Endothelial cell of umbilical vein (primary cell): ENCODE data around the gene SOX10. TPM values are rescaled to one million over a fixed set of nuclear protein-coding genes. Genes with fewer than 3 reads are reported as not detected.

Experiments
- BruUV-seq: library from RNA; stranded (reverse); fragments of 400-500 nt; replicated peaks from 2 replicates; lab custom pipeline; 2021; lab: Mats Ljungman, UMichigan
- CTCF ChIA-PET: fragments of 300-600, 350-600 bp; sonication (Branson Sonifier 250); formaldehyde crosslinking; loops from one replicate; lab custom pipeline; 2021; ENCODE audit warnings: antibody characterized with exemption, inconsistent platforms; lab: Charles Lee
- POLR2A ChIA-PET: fragments of 300-600, 350-600 bp; sonication (Branson Sonifier 250); formaldehyde crosslinking; loops from one replicate; lab custom pipeline; 2021; ENCODE audit warnings: antibody characterized with exemption, inconsistent platforms; lab: Charles Lee
- DNase-seq: peaks from one replicate; pipeline ENCODE4 v3.0.0-alpha.2; 2011; ENCODE audit warnings: low read depth, low spot score
- FAIRE-seq: peaks from 2 replicates; lab custom pipeline; 2011; peaks lifted over from hg19 to GRCh38; lab: Jason Lieb, UNC
- H2AFZ ChIP-seq: 2 replicates; pipeline ENCODE4 v1.6.0; 2012; ENCODE audit warnings: low read depth, low read length, control low read depth, inconsistent platforms
- H3K27ac ChIP-seq: 2 replicates; pipeline ENCODE4 v1.5.1; 2011; ENCODE audit warnings: low read depth, mild to moderate bottlenecking, control low read depth, low read length, moderate library complexity; ENCODE audit not compliant: insufficient read depth
- H3K27me3 ChIP-seq, 2 experiments: 2 replicates each; pipeline versions ENCODE4 v1.6.0 to v1.6.1; 2011; ENCODE audit warnings: low read length in 2 of 2, mixed read lengths in 1 of 2; ENCODE audit not compliant: control insufficient read depth in 2 of 2, insufficient read depth in 2 of 2
- H3K36me3 ChIP-seq, 2 experiments: 2 replicates in 1 of 2; 3 replicates in 1 of 2; pipeline ENCODE4 v1.5.1; 2011; ENCODE audit warnings: low read length in 2 of 2, mild to moderate bottlenecking in 1 of 2, moderate library complexity in 1 of 2; ENCODE audit not compliant: control insufficient read depth in 2 of 2, insufficient read depth in 2 of 2; ENCODE audit errors: extremely low read depth in 1 of 2
- H3K4me1 ChIP-seq: 3 replicates; pipeline ENCODE4 v1.5.1; 2011; ENCODE audit warnings: mild to moderate bottlenecking, low read length; ENCODE audit not compliant: control insufficient read depth, insufficient read depth; ENCODE audit errors: extremely low read depth
- H3K4me2 ChIP-seq: 2 replicates; pipeline ENCODE4 v1.6.1; 2011; ENCODE audit warnings: low read length, control low read depth, mixed read lengths; ENCODE audit not compliant: insufficient read depth
- H3K4me3 ChIP-seq, 3 experiments: fragments of 200-600 bp in 1 of 3; sonication (generic), shearing (Covaris generic) in 1 of 3; replicated peaks in 1 of 3; 2 replicates each; pipeline ENCODE4 v1.5.1; 2011 to 2016; ENCODE audit warnings: control low read depth in 3 of 3, low read length in 3 of 3, mild to moderate bottlenecking in 2 of 3, inconsistent platforms in 1 of 3, low read depth in 1 of 3, moderate library complexity in 1 of 3; ENCODE audit not compliant: insufficient read depth in 1 of 3
- H3K79me2 ChIP-seq: 2 replicates; pipeline ENCODE4 v1.6.0; 2012; ENCODE audit warnings: low read length, inconsistent platforms; ENCODE audit not compliant: control insufficient read depth, insufficient read depth
- H3K9ac ChIP-seq: replicated peaks from 2 replicates; pipeline ENCODE3; 2011; ENCODE audit warnings: low read length, control low read depth; ENCODE audit not compliant: insufficient read depth; ENCODE audit errors: extremely low read depth
- H3K9me1 ChIP-seq: replicated peaks from 3 replicates; pipeline ENCODE4 v1.6.0; 2011; ENCODE audit warnings: mild to moderate bottlenecking, low read length; ENCODE audit not compliant: control insufficient read depth, insufficient read depth; ENCODE audit errors: extremely low read depth
- H3K9me3 ChIP-seq: replicated peaks from 2 replicates; pipeline ENCODE4 v1.5.1; 2012; ENCODE audit warnings: low read length, inconsistent platforms; ENCODE audit not compliant: control insufficient read depth, insufficient read depth
- H4K20me1 ChIP-seq: replicated peaks from 2 replicates; pipeline ENCODE3; 2011; ENCODE audit warnings: mild to moderate bottlenecking, low read length; ENCODE audit not compliant: control insufficient read depth, insufficient read depth; ENCODE audit errors: extremely low read depth
- EZH2 ChIP-seq: IDR thresholded peaks from 2 replicates; pipeline ENCODE4 v1.6.1; 2012; ENCODE audit warnings: borderline replicate concordance, low read depth, mild to moderate bottlenecking, moderate library complexity, low read length, inconsistent platforms; ENCODE audit not compliant: severe bottlenecking
- FOS ChIP-seq: IDR thresholded peaks from 2 replicates; pipeline ENCODE4 v1.6.1; 2011; ENCODE audit warnings: mild to moderate bottlenecking, low read length, moderate library complexity, borderline replicate concordance; ENCODE audit not compliant: insufficient read depth
- GATA2 ChIP-seq: IDR thresholded peaks from 2 replicates; pipeline ENCODE4 v1.7.0; 2011; ENCODE audit warnings: low read depth, mild to moderate bottlenecking, moderate library complexity, mixed read lengths, low read length; ENCODE audit not compliant: insufficient read length, insufficient read depth
- JUN ChIP-seq: IDR thresholded peaks from 2 replicates; pipeline ENCODE4 v1.6.1; 2011; ENCODE audit warnings: borderline replicate concordance, low read depth; ENCODE audit not compliant: insufficient read length, insufficient read depth
- MYC ChIP-seq: IDR thresholded peaks from one replicate; pipeline ENCODE4 v1.6.1; 2011; ENCODE audit warnings: mild to moderate bottlenecking, low read depth, low read length
- POLR2A ChIP-seq: IDR thresholded peaks from 2 replicates; pipeline ENCODE4 v1.6.1; 2012; ENCODE audit warnings: low read depth, mild to moderate bottlenecking, control low read depth, low read length
- POLR2AphosphoS5 ChIP-seq: IDR thresholded peaks from 2 replicates; pipeline ENCODE4 v1.6.1; 2012; ENCODE audit warnings: low read depth, mild to moderate bottlenecking, control low read depth, low read length, moderate library complexity; ENCODE audit not compliant: insufficient read depth
- dilution Hi-C: fragments of 300-500 bp; cut with MboI; formaldehyde crosslinking; loops from one replicate; pipeline ENCODE4 v1.15.0; 2019; ENCODE audit warnings: low sequenced_read_pairs; ENCODE audit not compliant: extremely low pct_ligation_motif_present
- intact Hi-C: fragments of 100-400 bp; cut with micrococcal nuclease; formaldehyde crosslinking; loops from one replicate; pipeline ENCODE4 v1.10.0; 2022
- polyA plus RNA-seq, 4 experiments: library from polyadenylated mRNA; depleted of rRNA in 3 of 4; stranded (reverse) in 3 of 4; unstranded in 1 of 4; fragments of >200 nt; gene quantifications; 2 replicates each; pipeline versions ENCODE4 v1.2.1 to v1.2.3, GENCODE V29; 2011 to 2012; ENCODE audit warnings: missing spikeins in 1 of 4
- total RNA-seq: library from RNA; stranded (reverse); gene quantifications from 2 replicates; pipeline ENCODE4 v1.2.3, GENCODE V29; 2021
- TF ChIP-seq, protein P1 (sequence below): IDR thresholded peaks from 2 replicates; pipeline ENCODE4 v1.6.1; 2011; ENCODE audit not compliant: insufficient read depth, insufficient read length
- TF ChIP-seq, protein P2 (sequence below), 2 donors: IDR thresholded peaks; 1 replicate in 1 of 2; 2 replicates in 1 of 2; pipeline ENCODE4 v1.5.1; 2011; ENCODE audit warnings: low read length in 2 of 2, mild to moderate bottlenecking in 2 of 2, moderate library complexity in 2 of 2, control low read depth in 1 of 2, inconsistent platforms in 1 of 2, low read depth in 1 of 2; ENCODE audit not compliant: insufficient read depth in 1 of 2; ENCODE audit errors: extremely low read depth in 1 of 2

The SOX10 gene
- total and polyA plus RNA-seq, 2 donors (not counting 3 experiments of a cell fraction or from before 2014, with no cell fraction given), result not detected

DNA sequence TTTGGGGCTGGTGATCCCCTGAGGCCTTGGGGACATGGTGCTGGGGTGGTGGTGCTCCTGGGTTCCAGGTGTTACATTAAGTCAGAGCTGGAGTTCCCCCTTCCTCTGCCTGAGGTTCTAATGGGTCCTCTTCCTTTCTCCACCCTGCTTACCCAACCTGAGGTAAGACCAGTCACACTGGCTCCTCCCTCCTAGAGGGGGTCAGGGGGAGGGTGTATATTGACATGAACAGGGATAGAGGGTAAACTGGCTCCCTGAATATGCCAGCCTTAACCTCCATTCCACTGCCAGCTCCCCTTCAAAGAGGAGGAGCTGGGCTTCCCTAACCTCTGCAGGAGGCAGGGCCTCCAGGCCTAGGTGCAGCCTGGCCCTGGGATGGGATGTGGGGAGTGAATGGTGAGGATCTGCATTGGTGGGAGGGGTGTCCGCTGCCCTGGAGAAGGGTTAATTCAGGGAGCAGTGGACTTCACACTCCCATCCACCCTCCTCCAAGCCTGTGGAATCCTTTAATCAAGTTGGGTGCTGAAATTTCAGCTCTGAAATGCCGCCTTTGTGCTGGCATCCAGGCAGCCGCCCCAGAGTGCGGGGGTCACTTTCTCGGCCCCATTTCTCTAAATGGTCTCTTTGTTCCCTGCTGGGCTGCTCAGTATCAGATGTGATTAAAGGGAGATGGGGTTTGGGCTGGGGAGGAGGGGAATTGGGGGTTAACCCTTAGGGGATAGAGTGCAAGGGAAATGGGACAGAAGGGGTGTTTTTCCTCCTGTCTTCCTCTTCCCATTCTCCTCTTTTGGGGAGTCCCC, 15.7 kb downstream of the SOX10 start:
- ChIA-PET POLR2A (interaction anchor here (0.5 kb wide), 1 partner anchor 151 kb away, joined by 6 read pairs; no protein-coding TSS in a partner anchor), CTCF (no interaction called here)
- intact Hi-C loops (no loop called here), dilution Hi-C loops (no loop called here)
- Histone ChIP-seq H3K4me2 (no peak overlapping the region), H3K4me1 (no peaks in the 10 kb centered on the region), H3K27ac (no peak overlapping the region), H3K36me3 (peaks cover 6 to 17% of the 10 kb centered on the region in 2 experiments), H4K20me1 (no peaks in the 10 kb centered on the region), H3K9me1 (no peaks in the 10 kb centered on the region), H3K79me2 (peaks cover 2% of the 10 kb centered on the region), H3K9ac (no peak overlapping the region), H3K4me3 (no peak overlapping the region), H3K9me3 (no peaks in the 10 kb centered on the region), H3K27me3 (no peaks in the 10 kb centered on the region), H2AFZ (no peak overlapping the region)
- no peak for TF ChIP-seq JUN
- FAIRE-seq, result no peak
- BruUV-seq, result no TSS peak
- DNase-seq, result no peak

DNA sequence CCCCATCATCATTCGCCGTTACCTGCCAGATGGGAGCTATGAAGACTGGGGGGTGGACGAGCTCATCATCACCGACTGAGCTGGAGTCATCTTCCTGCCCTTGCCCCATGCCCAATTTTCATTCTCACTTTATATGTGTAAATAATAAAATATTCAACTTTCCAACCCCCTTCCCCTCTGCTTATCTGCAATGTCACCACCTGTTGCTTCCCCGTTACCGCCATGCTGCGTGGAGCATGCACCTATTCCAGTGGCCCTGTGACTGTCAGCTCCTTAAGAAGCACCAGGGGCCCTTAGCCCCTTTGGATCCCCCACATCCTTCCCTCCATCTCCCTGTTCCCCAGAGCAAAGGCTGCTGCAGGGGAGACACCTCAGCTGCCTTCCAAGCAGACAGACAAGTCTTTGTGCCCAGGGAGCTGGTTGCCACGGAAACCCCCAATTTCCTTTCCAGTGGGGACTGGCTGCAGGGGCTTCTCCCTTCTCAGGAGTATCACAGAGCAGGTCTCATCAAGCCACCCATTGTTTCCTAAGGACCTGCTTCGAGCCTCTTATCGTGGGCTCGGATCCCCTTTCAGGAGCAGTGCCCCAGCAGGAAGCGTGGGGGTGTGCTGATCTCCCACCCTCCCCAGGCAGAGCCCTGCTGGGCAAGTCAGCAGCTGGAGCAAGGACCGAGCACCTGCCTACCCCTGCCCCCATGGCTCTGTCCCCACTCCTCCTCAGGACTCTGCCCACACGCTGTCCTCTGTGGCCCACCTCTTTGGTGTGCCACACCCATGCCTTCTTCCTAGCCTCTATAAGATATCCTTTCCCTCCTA, 16.5 kb downstream of the SOX10 start:
- Histone ChIP-seq H3K9ac (no peak overlapping the region), H3K9me3 (no peaks in the 10 kb centered on the region), H3K27me3 (no peaks in the 10 kb centered on the region), H3K4me3 (no peak overlapping the region), H3K36me3 (peaks cover 6 to 21% of the 10 kb centered on the region in 2 experiments), H4K20me1 (no peaks in the 10 kb centered on the region), H3K4me2 (no peak overlapping the region), H3K9me1 (no peaks in the 10 kb centered on the region), H3K79me2 (peaks cover 2% of the 10 kb centered on the region), H2AFZ (no peak overlapping the region), H3K27ac (no peak overlapping the region), H3K4me1 (no peaks in the 10 kb centered on the region)
- FAIRE-seq, result no peak
- TF ChIP-seq JUN (no peak), MYC (no peak), POLR2A (no peak), FOS (no peak), POLR2AphosphoS5 (no peak), GATA2 (no peak), EZH2 (no peak)
- TF ChIP-seq, protein P1, sequence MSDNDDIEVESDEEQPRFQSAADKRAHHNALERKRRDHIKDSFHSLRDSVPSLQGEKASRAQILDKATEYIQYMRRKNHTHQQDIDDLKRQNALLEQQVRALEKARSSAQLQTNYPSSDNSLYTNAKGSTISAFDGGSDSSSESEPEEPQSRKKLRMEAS, result no peak
- TF ChIP-seq, protein P2, sequence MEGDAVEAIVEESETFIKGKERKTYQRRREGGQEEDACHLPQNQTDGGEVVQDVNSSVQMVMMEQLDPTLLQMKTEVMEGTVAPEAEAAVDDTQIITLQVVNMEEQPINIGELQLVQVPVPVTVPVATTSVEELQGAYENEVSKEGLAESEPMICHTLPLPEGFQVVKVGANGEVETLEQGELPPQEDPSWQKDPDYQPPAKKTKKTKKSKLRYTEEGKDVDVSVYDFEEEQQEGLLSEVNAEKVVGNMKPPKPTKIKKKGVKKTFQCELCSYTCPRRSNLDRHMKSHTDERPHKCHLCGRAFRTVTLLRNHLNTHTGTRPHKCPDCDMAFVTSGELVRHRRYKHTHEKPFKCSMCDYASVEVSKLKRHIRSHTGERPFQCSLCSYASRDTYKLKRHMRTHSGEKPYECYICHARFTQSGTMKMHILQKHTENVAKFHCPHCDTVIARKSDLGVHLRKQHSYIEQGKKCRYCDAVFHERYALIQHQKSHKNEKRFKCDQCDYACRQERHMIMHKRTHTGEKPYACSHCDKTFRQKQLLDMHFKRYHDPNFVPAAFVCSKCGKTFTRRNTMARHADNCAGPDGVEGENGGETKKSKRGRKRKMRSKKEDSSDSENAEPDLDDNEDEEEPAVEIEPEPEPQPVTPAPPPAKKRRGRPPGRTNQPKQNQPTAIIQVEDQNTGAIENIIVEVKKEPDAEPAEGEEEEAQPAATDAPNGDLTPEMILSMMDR (IDR thresholded peaks at IDR 0.05; ENCODE audit: extremely low read depth in 1 of 2, insufficient read depth in 1 of 2, low read depth in 1 of 2, low read length in 2 of 2), result no peak
- ChIA-PET POLR2A (interaction anchor here (0.5 kb wide), 1 partner anchor 150 kb away, joined by 6 read pairs; no protein-coding TSS in a partner anchor), CTCF (interaction anchor here (0.9 to 4.0 kb wide), 2 partner anchors 80 to 105 kb away, joined by 3 to 66 read pairs; no protein-coding TSS in a partner anchor)
- no TSS peak for BruUV-seq
- DNase-seq, result no peak
- intact Hi-C loops (no loop called here), dilution Hi-C loops (no loop called here)
